ENCODE data around the gene EIPR1.

The EIPR1 gene

GRCh38 chr2:3322311-3322970 lies 55.2 kb downstream of the EIPR1 start:
- no peak overlapping the region for H3K27ac ChIP-seq
- no peaks in the 10 kb centered on the region for H3K9me3 ChIP-seq
- H3K4me3 ChIP-seq (ENCODE audit: low read depth in 1 of 2, low read length in 1 of 2), result no peak overlapping the region
- H3K36me3 ChIP-seq, result peaks cover 28% of the 10 kb centered on the region
- H3K27me3 ChIP-seq, result no peaks in the 10 kb centered on the region
- no peak for TF ChIP-seq CTCF (IDR thresholded peaks at IDR 0.05)
- H3K4me1 ChIP-seq (ENCODE audit: control insufficient read depth in 1 of 2, insufficient read depth in 1 of 2, low read depth in 1 of 2, low read length in 1 of 2), result no peaks in the 10 kb centered on the region

DNA sequence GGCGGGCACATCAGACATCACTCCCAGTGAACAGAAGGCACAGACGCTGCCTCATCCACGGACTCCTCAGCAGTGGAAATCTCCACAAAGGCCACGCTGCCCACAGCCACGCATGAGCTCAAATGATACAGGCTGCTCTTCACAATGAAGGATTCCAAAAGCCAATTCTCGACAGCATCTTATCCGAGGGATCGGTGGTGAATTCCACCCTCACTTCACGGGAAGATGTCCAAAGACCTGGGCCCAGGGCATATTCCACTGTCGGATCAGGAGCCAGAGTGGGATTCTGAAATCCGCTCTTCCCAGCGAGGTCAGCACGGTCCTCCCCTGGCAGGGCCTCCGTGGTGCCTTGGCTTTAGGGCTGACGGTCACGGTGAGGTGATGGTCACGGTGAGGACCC lies 55.8 kb downstream of the EIPR1 start:
- Histone ChIP-seq H3K27ac (no peak overlapping the region), H3K4me1 (ENCODE audit: control insufficient read depth in 1 of 2, insufficient read depth in 1 of 2, low read depth in 1 of 2, low read length in 1 of 2) (no peaks in the 10 kb centered on the region), H3K36me3 (peaks cover 28% of the 10 kb centered on the region), H3K9me3 (no peaks in the 10 kb centered on the region), H3K4me3 (ENCODE audit: low read depth in 1 of 2, low read length in 1 of 2) (no peak overlapping the region), H3K27me3 (no peaks in the 10 kb centered on the region)
- no peak for TF ChIP-seq CTCF (IDR thresholded peaks at IDR 0.05)

- Histone ChIP-seq H3K36me3 (peaks cover 23% of the 10 kb centered on the region), H3K9me3 (no peaks in the 10 kb centered on the region), H3K4me1 (ENCODE audit: control insufficient read depth in 1 of 2, insufficient read depth in 1 of 2, low read depth in 1 of 2, low read length in 1 of 2) (no peaks in the 10 kb centered on the region), H3K27me3 (no peaks in the 10 kb centered on the region), H3K4me3 (ENCODE audit: low read depth in 1 of 2, low read length in 1 of 2) (no peak overlapping the region), H3K27ac (no peak overlapping the region)
- no peak for TF ChIP-seq CTCF (IDR thresholded peaks at IDR 0.05)
Measured at GRCh38 chr2:3320910-3321605, 56.6 kb downstream of the EIPR1 start.

- no peak for TF ChIP-seq CTCF (IDR thresholded peaks at IDR 0.05)
- H3K27me3 ChIP-seq, result no peaks in the 10 kb centered on the region
- H3K9me3 ChIP-seq, result no peaks in the 10 kb centered on the region
- H3K4me1 ChIP-seq (ENCODE audit: control insufficient read depth in 1 of 2, insufficient read depth in 1 of 2, low read depth in 1 of 2, low read length in 1 of 2), result no peaks in the 10 kb centered on the region
- H3K27ac ChIP-seq, result no peak overlapping the region
- no peak overlapping the region for H3K4me3 ChIP-seq (ENCODE audit: low read depth in 1 of 2, low read length in 1 of 2)
- H3K36me3 ChIP-seq, result peaks cover 14% of the 10 kb centered on the region
Measured at GRCh38 chr2:3319745-3320566, 57.7 kb downstream of the EIPR1 start.

DNA sequence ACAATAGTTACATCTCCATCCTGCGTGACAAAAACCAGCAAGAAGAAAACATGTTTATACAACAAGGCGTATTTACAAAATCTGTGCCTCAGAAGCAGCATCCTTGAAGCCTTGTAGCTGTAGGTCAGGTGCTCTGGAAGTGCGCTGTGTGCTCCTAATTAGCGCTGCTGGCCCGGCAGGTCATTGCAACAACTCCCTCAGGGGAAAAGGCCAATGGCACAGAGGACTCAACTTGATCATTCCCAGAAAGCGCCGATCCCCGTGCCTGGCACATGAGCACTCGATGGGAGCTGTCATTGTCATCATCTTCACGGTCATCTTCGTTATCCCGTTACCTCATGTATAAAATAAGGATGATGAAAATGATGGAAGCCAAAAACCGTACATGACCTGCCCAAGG lies 58.5 kb downstream of the EIPR1 start:
- no peak overlapping the region for H3K4me3 ChIP-seq (ENCODE audit: low read depth in 1 of 2, low read length in 1 of 2)
- H3K27ac ChIP-seq, result no peak overlapping the region
- no peaks in the 10 kb centered on the region for H3K9me3 ChIP-seq
- no peaks in the 10 kb centered on the region for H3K4me1 ChIP-seq (ENCODE audit: control insufficient read depth in 1 of 2, insufficient read depth in 1 of 2, low read depth in 1 of 2, low read length in 1 of 2)
- H3K36me3 ChIP-seq, result peaks cover 6% of the 10 kb centered on the region
- H3K27me3 ChIP-seq, result no peaks in the 10 kb centered on the region
- TF ChIP-seq CTCF (IDR thresholded peaks at IDR 0.05), result no peak
